Measurements from ENCODE around the gene PRDM16. TPM values are rescaled to one million over a fixed set of nuclear protein-coding genes. Genes with fewer than 3 reads are reported as not detected.

The PRDM16 gene
- total RNA-seq, 1 donor from 2014 or later: 1.5 TPM

DNA sequence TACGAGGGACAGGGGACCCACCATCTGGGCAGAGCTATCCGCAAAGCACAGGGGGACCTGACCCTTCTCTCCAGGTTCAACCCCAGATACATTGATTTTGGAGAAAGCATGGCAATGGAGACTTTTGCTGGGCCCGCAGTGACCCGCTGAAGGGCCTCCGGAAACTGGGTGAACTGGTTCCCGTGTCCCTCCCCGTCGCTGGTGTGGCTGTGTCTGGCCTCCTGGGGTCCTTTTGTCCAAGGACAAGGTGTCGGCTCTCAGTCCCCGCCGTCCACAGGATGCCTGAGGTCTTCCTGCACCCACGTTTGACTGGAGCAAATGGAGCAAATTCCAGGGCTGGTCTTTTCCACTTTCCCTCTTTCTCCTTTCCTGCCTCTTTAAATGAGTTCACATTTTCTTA is 176.3 kb downstream of the PRDM16 start:
- DNase-seq: no peak

DNA sequence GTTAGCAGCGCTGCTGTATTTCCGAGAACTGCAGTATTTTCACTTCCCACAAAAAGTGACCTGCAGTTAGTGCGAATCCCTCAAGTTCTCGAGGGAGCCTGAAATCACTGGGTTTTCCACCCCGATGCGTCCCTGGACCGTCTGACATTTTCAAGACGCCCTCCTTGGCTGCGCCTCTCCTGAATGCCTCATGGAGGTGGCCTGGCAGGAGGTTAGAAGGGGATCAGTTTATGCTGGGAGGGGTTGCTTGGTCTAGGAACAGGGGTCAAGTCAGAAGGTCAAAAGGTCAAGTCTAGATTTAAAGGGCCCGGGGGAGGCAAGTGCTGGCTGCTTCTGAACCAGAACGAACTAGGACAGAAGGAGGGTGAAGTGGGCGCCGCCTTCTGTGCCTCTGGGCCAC is 176.8 kb downstream of the PRDM16 start:
- DNase-seq: no peak

DNA sequence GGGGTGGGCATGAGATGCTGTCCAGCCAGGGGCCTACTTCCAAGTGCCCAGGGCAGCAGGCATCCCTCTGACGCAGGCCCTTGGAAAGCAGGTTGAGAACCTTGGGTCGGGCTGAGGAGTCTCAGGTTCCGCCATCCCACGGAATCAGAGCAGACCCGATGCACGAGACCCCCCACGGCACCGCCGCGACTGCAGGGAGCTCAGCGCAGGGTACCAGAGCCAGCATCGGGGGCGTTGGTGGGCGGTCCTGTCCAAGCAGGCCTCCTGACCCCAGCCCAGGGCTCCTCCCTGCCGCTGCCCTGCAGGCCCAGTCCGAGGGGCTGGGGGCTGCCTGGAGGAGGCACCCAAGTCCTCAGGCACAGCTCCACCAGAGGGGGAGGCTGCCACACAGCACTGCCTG is 177.2 kb downstream of the PRDM16 start:
- DNase-seq: no peak

DNA sequence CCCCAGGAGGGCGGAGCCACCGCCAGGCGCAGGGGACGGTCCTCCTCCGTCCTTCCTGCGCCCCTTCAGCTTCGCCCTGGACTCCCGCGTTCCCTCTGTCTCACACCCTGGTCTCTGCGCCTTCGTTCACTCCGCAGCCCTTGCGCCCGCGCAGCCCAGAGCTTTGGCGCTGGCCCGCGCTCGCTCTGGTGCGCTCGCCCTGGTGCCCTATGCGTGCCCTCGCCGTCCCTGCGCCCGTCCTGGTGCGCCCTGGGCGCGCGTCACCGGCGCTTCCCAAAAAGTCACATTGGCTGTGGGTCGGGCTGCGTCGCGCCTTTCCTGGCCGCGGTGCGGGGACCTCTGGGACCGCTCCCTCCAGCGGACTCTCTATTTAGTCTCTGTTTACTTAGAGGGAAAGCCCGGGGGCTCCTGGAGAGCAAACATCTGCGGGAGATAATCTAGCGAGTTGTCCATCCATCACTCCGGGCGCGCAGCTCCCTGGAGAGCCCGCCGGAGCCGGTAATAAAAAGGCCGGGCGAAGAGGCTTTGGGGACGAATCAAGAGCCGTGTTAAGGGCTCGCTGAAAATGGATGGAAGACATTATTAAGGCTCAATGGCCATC is 178.6 kb downstream of the PRDM16 start:
- no peak for DNase-seq

GRCh38 chr1:3248155-3249141 is 179.4 kb downstream of the PRDM16 start:
- no peak for DNase-seq

GRCh38 chr1:3249231-3249630 is 180.2 kb downstream of the PRDM16 start:
- no peak for DNase-seq

DNA sequence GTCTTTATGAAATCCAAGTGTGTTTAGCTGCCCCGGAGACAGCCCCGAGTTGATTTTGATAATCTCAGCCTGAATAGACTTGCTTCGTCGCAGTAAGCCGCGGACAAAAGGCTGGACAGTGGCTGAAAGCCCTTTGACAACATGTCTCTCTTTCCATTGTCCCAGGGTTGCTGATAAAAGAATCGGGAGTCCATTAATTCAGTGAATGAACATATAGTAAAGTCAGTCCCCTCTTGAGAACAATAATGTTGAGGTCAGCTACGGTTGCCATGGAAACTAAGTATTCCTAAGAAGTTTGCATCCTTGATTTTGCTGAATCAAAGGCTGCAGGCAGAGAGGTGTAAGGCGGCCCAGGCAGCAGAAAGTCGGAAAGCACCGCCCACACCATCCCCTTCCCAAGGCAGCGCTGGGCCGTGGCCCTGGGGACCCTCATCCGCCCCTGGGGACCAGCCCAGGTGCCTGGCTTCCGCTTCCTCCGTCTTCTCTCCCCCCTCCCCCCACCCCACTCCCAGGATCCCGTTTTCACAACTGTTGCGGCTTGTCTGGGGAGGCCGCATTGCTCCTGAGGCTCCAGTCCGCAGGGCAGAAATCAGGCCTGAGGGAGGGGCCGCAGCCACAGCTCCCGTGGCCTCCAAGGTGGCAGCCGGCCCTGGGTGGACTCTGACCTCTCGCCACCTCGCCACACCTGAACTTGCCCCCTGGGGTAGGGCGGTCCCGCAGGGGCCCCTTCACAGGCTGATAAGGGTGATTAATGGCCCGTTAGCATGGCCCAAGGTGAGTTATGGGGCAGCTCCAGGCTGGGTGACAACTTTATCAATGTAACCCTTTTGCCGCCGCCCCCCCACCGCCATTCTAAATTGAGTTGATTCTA is 180.9 kb downstream of the PRDM16 start:
- no peak for DNase-seq

DNA sequence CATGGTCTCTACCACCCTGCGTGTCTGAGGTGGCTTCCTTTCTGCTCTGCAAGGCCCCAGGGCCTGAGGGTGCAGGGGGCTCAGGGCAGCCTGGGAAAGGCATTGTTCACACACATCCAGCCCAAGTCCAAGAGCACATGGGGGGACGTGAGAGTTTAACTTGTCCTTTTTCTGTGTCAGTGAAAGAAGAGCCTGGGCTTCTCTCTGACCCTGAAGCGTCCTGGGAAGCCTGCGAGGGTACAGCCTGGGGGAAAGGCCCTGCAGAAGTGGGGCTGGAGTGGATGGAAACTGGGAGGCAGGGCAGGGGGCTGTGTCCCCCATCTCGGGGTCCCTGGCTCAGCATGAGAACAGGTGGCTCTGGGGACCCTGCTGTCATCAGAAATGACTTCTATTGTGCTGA is 181.6 kb downstream of the PRDM16 start:
- no peak for DNase-seq

GRCh38 chr1:3251099-3251806 is 182.2 kb downstream of the PRDM16 start:
- no peak for DNase-seq

GRCh38 chr1:3251807-3252428 is 182.9 kb downstream of the PRDM16 start:
- DNase-seq: no peak

DNA sequence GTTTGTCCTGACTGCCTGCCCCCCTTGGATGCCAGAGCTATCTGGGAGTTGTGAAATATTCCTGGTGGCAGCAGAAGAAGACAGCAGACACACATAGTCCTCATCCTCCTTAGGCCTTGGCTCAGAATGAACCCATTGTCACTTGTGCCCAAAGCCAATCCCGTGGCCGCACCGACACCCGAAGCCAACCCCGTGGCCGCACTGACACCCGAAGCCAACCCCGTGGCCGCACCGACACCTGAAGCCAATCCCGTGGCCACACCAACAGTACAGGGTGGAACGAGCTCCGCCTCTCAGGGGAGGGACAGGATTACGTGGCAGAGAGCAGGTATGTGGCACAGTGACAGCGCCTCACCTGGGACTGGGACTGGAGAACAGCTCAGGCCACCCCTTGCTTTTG is 186.7 kb downstream of the PRDM16 start:
- DNase-seq: no peak

- no peak for DNase-seq
Measured at GRCh38 chr1:3257788-3258187, 188.8 kb downstream of the PRDM16 start.

DNA sequence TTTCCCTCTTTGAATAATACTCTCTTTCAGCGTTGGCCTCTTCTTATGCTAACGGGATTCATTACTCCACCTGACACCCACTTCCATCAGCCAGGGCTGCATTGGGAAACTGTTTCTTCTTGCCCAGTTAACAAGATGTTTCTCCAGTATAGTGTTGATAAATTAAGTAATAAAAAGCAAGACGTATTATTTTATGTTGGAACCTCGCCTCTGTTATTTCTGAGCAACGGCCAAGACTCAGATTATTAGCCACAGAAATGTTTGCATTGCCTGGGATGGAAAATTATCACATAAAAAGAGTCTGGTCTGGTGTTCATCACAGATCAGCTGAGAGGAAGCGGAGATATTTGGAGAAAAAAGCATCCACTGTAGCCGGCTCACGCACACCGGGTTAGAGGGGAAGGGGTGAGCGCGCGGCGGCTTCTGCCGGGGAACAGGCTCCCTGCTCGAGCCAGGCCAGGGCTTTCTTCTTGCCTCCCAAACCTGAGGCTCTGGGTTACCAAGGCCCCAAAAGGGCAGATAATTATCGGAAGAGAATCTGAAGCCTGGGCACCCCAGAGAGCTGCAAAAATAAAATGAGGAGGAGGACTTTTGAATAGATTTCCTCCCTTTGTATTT is 189.5 kb downstream of the PRDM16 start:
- no peak for DNase-seq

- no peak for DNase-seq
Measured at GRCh38 chr1:3259020-3259419, 190.0 kb downstream of the PRDM16 start.

GRCh38 chr1:3261007-3261968 is 192.3 kb downstream of the PRDM16 start:
- DNase-seq: no peak

DNA sequence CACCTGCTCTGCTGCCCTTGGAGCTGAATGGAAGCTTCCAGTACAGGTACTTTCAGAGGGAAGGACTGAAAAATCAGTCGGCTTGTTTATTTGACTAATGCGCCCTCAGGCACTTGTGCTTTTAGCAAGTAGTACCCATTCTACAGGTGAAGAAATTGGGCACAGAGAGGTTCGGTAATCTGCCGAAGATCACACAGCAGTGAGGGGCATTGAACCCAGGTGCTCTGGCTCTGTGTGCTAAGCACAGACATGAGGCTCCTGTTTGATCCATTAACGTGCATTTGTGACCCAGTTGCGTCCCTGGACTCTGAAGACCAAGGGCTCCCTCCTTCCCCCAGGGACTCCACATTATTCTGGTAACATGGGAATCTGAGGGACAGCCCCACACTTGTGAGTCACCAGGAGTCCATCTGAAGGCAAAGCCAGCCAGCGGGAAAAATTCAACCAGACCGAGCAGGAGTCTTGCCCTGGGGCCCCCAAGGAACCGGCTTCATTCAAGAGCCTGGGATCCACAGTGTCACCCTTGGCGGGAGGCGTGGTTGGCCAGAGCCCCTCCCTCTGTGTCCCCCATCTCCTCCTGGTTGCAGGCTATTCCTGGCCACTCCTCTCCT is 193.1 kb downstream of the PRDM16 start:
- DNase-seq: no peak

GRCh38 chr1:3262681-3263286 is 193.8 kb downstream of the PRDM16 start:
- no peak for DNase-seq

GRCh38 chr1:3263790-3264189 is 194.8 kb downstream of the PRDM16 start:
- DNase-seq: no peak

- DNase-seq: no peak
Measured at GRCh38 chr1:3264456-3264855, 195.5 kb downstream of the PRDM16 start.
